SK-N-MC (cell line): ENCODE measurements around the gene PDK2.

Source experiments
- FOXP2 ChIP-seq: optimal IDR thresholded peaks from 2 replicates; pipeline ENCODE3; 2011; ENCODE audit warnings: mild to moderate bottlenecking, moderate library complexity; ENCODE audit not compliant: insufficient read depth; ENCODE audit errors: extremely low read length, control extremely low read depth
- POLR2AphosphoS5 ChIP-seq: IDR thresholded peaks from 2 replicates; pipeline ENCODE4 v1.6.1; 2012; ENCODE audit warnings: mild to moderate bottlenecking, low read depth, low read length, borderline replicate concordance

GRCh38 chr17:50136096-50136687, 41.0 kb downstream of the PDK2 start:
- TF ChIP-seq POLR2AphosphoS5 (no peak), FOXP2 (no peak)
